ENCODE results near the gene OTOP1.
"Not testable (repeated sequence)": the region's sequence is repeated elsewhere in the genome, so short reads cannot be mapped to it uniquely, and the experiment has no call there.

OTOP1 gene

GRCh38 chr4:4226606-4227438 is at the start of gene OTOP1:
Gene OTOP1, minus strand, starts transcription at chr4:4226929. Its CDS starts 65 bp downstream, at chr4:4226864.
- no peak for DNase-seq (ENCODE audit: low read depth in 1 of 2, low spot score in 1 of 2)

- DNase-seq (ENCODE audit: low read depth in 1 of 2, low spot score in 1 of 2): no peak
Observed at GRCh38 chr4:4274226-4274625, 47.5 kb upstream of the OTOP1 start.

- DNase-seq (ENCODE audit: low read depth in 1 of 2, low spot score in 1 of 2): no peak
Observed at GRCh38 chr4:4271912-4272311, 45.2 kb upstream of the OTOP1 start.

GRCh38 chr4:4270529-4270928 is 43.8 kb upstream of the OTOP1 start:
- no peak for DNase-seq (ENCODE audit: low read depth in 1 of 2, low spot score in 1 of 2)

- DNase-seq (ENCODE audit: low read depth in 1 of 2, low spot score in 1 of 2): no peak
Observed at GRCh38 chr4:4269856-4270255, 43.1 kb upstream of the OTOP1 start.

- no peak for DNase-seq (ENCODE audit: low read depth in 1 of 2, low spot score in 1 of 2)
Observed at GRCh38 chr4:4269331-4269731, 42.6 kb upstream of the OTOP1 start.

- DNase-seq (ENCODE audit: low read depth in 1 of 2, low spot score in 1 of 2): no peak
Observed at GRCh38 chr4:4268776-4269175, 42.0 kb upstream of the OTOP1 start.

- DNase-seq (ENCODE audit: low read depth in 1 of 2, low spot score in 1 of 2): no peak
Observed at GRCh38 chr4:4267981-4268380, 41.3 kb upstream of the OTOP1 start.

- no peak for DNase-seq (ENCODE audit: low read depth in 1 of 2, low spot score in 1 of 2)
Observed at GRCh38 chr4:4260185-4260751, 33.5 kb upstream of the OTOP1 start.

- no peak for DNase-seq (ENCODE audit: low read depth in 1 of 2, low spot score in 1 of 2)
Observed at GRCh38 chr4:4259484-4260100, 32.9 kb upstream of the OTOP1 start.

- DNase-seq (ENCODE audit: low read depth in 1 of 2, low spot score in 1 of 2): not testable (repeated sequence)
Observed at GRCh38 chr4:4257705-4258104, 31.0 kb upstream of the OTOP1 start.

GRCh38 chr4:4256799-4257198 is 30.1 kb upstream of the OTOP1 start:
- DNase-seq (ENCODE audit: low read depth in 1 of 2, low spot score in 1 of 2): no peak

GRCh38 chr4:4254666-4255065 is 27.9 kb upstream of the OTOP1 start:
- DNase-seq (ENCODE audit: low read depth in 1 of 2, low spot score in 1 of 2): no peak

GRCh38 chr4:4254199-4254598 is 27.5 kb upstream of the OTOP1 start:
- DNase-seq (ENCODE audit: low read depth in 1 of 2, low spot score in 1 of 2): no peak

GRCh38 chr4:4249866-4250265 is 23.1 kb upstream of the OTOP1 start:
- DNase-seq (ENCODE audit: low read depth in 1 of 2, low spot score in 1 of 2): no peak

GRCh38 chr4:4249342-4249741 is 22.6 kb upstream of the OTOP1 start:
- DNase-seq (ENCODE audit: low read depth in 1 of 2, low spot score in 1 of 2): not testable (repeated sequence)

- no peak for DNase-seq (ENCODE audit: low read depth in 1 of 2, low spot score in 1 of 2)
Observed at GRCh38 chr4:4248885-4249203, 22.1 kb upstream of the OTOP1 start.

- DNase-seq (ENCODE audit: low read depth in 1 of 2, low spot score in 1 of 2): peak; percentile 86 to 94
Observed at GRCh38 chr4:4248029-4248884, 21.5 kb upstream of the OTOP1 start, which contains the start of gene TMEM128. Gene TMEM128, minus strand, starts transcription at chr4:4248223. Its CDS starts 21 bp downstream, at chr4:4248202.

- DNase-seq (ENCODE audit: low read depth in 1 of 2, low spot score in 1 of 2): no peak
Observed at GRCh38 chr4:4247696-4248028, 20.9 kb upstream of the OTOP1 start.

GRCh38 chr4:4245172-4245571 is 18.4 kb upstream of the OTOP1 start:
- no peak for DNase-seq (ENCODE audit: low read depth in 1 of 2, low spot score in 1 of 2)

GRCh38 chr4:4239551-4239950 is 12.8 kb upstream of the OTOP1 start:
- DNase-seq (ENCODE audit: low read depth in 1 of 2, low spot score in 1 of 2): not testable (repeated sequence)

- DNase-seq (ENCODE audit: low read depth in 1 of 2, low spot score in 1 of 2): no peak
Observed at GRCh38 chr4:4233610-4234009, 6.9 kb upstream of the OTOP1 start.

All from activated CD4-positive, alpha-beta T cell treated with anti-CD3 and anti-CD28 coated beads, Interleukin-2, amount 50 U/mL, for 24 hours (primary cell).